Activated CD4-positive, alpha-beta T cell treated with anti-CD3 and anti-CD28 coated beads for 1 hour (primary cell): Measurements from ENCODE around the gene MRPL44.

Source experiments
- DNase-seq: peaks from one replicate; pipeline ENCODE4 v3.0.0-alpha.2; 2020

Gene MRPL44

GRCh38 chr2:223957092-223957851, at the start of gene MRPL44:
Gene MRPL44 (plus strand): TSS chr2:223957463. CDS start chr2:223957473, 10 bp downstream.
- DNase-seq, result peak; percentile 96

DNA sequence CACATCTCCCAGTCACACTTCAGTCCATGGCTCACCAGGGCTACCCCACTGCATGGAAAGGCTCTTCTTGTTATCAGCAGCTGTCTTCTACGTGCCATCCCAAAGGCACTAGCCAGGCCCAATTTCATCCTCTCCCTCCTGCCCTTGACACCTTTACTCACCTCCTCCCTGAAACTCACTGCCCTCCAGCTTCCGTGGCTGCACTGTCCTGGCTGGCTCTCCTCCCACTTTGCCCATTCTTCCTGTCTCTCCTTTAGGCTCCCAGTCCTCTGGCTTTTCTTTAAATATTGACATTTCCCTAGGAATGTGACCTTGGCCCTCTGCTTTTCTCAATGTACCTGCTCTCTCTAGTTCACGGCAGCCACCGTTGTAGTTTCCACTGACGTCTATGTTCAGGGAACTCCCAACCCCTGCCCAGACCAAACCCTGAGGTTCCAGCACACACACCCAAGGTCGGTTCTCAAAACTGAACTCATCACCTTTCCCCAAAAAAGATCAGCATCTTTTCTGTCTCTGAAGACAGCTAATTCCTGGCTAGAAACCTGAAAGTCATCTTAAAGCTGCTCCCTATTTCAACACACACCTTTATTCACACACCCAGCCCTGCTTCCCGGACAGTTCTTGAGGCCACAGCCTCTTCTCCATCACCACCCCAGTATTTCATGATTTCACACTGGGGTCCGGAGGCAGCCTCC, 48.8 kb upstream of the MRPL44 start:
- no peak for DNase-seq

DNA sequence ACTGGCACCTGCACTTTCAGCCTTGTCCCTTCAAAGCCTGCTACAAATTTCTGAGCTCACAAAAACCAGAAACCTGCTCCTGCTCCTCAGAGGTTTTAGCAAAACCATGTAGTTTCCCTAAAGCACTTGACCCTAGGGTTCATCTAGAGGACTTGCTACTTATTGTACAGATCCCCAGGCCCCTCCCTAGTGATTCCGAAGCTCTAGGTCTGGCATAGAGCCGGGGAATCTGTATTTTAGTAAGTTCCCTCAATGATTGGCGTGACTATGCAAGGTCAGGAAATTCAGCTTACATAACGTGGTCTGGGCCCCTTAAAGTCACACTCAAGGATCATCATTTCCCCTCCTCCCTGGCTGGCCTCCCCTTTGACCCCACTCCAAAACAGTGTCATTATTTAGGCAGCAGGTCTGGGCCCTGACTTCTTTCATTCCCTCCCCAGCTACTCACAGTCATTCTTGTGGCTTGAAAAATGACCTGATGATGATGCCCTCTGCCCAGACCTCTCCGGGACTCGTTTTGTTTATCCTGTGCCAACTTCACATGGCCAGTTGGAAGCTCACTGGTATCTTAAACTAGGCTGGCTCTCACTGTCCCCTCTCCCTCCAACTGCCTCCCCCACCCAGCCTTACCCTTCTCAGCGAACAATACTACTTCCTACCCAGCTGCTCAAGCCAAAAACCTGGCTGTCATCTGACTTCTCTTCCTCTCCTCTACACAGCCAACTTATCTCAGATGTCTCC, 48.1 kb upstream of the MRPL44 start:
- DNase-seq, result no peak

DNA sequence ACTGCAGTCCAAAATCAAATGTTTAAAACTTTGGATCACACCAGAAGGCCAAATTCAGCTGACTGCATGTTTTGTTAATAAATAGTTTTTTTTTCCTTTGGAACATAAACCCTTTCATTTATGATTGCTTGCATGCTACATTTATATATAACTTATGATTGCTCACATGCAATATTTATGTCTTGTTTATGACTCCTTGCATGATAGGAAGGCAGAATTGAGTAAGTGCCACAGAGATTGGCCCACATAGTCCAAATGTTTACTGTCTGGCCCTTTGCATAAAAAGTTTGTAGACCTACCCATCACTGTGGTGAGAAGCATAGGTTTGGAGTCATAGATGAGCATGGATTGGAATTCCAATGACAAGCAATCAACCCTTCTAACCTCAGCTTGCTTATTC, 42.9 kb upstream of the MRPL44 start:
- DNase-seq, result no peak

GRCh38 chr2:223915071-223915470, 42.2 kb upstream of the MRPL44 start:
- no peak for DNase-seq

GRCh38 chr2:223916181-223916920, 40.9 kb upstream of the MRPL44 start:
- no peak for DNase-seq

- no peak for DNase-seq
These were observed 38.6 kb upstream of the MRPL44 start for GRCh38 chr2:223918671-223919134.

- no peak for DNase-seq
These were observed 37.2 kb upstream of the MRPL44 start for GRCh38 chr2:223920109-223920508.

DNA sequence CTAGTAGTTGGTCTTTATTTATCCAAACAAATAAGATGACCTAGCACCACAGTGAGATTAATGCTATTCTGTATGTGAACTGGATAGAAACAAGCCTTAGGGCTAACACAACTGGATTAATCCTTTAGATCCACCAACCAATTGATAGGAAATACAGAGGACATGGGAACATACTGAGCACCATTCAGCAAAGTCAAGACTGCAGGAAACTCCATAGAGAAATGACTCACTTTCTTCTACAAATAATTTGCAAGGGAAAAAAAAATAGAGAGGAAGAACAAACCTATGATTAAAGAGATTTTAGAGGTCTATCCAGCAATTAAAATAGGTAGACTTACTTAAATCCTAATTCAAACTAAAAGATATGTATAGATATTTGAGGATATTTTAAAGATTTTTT, 36.1 kb upstream of the MRPL44 start:
- DNase-seq, result no peak

- DNase-seq, result no peak
These were observed 35.0 kb upstream of the MRPL44 start for GRCh38 chr2:223922308-223922707.

DNA sequence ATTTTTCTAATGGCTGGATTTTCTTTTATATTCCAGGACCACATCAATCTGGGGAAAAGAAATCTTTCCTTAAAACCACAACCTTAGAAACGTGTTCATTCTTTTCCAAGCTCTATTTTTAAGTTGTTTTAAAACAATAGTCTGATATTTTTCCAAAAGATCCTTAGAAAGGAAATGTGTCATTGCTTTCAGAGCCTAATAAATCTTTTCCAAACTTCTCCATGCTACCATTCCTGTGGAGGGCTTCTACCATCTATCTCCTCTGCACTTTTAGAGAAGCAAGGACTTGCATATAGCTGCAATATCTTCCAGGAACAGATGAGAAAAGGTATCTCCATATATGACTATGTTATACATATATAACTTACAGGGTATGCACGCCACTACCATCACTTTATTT, 33.3 kb upstream of the MRPL44 start:
- DNase-seq, result no peak

GRCh38 chr2:223925106-223925505, 32.2 kb upstream of the MRPL44 start:
- no peak for DNase-seq

- DNase-seq, result no peak
These were observed 28.9 kb upstream of the MRPL44 start for GRCh38 chr2:223928113-223929006.

DNA sequence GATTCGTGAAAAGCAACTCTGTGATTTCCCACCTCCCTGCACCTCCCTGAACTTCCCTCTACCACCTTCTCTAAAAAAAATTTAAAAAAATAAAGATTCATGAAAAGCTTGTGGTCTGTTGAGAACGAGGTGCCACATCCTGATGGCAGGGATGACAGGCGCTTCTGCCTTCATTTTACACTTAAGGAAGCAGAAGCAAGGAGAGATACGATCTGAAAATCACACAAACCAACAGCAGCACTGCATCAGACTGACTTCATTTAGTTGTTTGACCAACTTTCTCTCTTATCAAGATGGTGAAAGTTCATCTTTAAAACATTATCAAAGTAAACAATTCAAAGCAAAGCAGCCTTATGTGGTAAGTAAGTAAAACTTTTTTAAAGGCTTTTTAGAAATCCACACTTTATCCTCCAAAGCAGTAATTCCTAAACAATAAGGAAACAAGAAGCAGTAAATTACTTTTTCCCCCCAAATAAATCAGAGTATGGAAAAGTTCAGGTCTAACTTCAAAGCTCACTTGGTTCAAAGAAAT, 27.6 kb upstream of the MRPL44 start:
- no peak for DNase-seq

DNA sequence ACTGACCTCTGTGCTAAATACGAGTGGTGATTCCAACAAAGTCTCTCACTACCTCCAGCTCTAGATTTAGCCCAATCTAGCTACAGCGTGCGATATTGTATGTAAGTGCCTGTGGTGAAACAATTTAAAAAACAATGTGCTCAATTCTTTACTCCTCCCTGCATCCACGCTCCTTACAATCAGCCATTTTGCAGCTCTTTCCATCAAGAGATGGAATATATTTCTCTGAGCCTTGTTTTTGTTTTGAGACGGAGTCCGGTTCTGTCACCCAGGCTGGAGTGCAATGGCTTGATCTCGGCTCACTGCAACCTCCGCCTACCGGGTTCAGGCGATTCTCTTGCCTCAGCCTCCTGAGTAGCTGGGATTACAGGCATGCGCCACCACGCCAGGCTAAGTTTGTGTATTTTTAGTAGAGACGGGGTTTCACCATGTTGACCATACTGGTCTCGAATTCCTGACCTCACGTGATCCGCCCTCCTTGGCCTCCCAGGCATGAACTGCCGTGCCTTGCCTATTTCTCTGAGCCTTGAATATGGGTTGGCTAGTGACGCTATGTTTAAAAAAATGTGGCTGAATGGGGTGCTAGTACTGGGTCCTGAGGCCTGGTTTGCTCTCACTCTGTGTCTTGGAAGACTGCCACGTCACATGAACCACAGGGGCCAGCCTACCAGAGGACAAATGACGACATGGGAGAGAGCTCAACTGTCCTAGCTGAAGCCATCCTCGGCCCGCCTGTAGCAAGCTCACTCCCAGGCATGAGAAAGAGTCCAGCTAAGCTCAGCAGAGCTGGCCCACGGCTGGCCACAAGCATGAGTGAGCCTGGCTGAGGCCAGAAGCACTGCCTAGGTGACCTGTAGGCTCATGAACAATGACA, 26.9 kb upstream of the MRPL44 start:
- no peak for DNase-seq

- no peak for DNase-seq
These were observed 24.2 kb upstream of the MRPL44 start for GRCh38 chr2:223932816-223933800.

- no peak for DNase-seq
These were observed 22.4 kb upstream of the MRPL44 start for GRCh38 chr2:223934870-223935269.

DNA sequence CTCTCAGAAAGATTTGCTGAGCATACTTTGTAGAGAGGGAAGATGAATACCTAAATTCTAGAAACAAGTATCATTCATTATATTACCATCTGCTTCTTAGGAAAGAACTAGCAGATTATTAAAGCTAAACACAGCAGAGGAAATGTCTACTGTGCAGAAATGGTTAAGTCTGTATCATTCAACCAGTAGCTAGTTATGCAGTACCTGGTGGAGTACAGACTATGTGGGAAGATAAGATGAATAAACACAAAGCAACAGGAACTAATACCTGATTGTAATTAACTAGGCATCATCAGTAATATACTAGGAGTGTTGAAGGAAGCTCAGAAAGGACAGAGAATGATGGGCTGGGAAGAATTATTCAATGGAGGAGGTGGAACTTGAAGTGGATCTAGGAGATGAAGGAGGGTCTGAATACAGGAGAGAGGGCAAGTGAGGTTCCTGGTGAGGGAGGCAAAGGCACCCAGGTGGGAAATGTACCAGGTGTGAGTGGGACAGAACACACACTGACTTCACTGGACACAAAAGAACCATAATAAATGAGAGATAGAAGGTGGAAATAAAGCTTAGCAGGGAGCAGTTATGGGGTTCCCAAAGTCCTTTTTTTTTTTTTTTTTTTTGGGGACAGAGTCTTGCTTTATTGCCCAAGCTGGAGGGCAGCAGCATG, 21.7 kb upstream of the MRPL44 start:
- DNase-seq, result no peak

DNA sequence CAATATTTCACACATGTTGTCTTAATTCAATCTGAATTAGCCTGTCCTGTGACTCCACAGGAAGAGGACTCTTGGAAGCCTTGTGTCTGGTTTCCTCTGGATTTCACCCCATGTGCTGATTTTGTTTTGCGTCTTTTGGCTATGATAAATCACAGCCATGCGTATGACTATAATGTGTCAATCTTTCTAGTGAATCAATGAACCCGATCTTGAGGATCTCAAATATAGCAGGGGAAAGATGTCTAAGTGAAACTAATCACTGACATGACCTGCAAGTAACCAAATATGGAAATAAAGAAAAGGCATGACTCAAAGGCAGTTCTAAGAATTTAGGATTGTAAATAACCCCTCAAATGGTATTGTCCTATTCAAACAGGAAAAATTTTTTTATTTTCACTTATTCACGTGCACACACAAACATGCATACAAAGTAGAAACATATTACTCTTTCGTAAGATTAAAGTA, 20.4 kb upstream of the MRPL44 start:
- DNase-seq, result no peak
